ACHN (cell line): Measurements from ENCODE around the gene C1RL.
"Not testable (repeated sequence)": the region's sequence is repeated elsewhere in the genome, so short reads cannot be mapped to it uniquely, and the experiment has no call there.

Source experiments
- DNase-seq: peaks from one replicate; pipeline ENCODE4 v3.0.0-alpha.2; 2015
- in situ Hi-C: cut with HindIII; loops from 2 replicates; pipeline ENCODE4 v1.10.0; 2017; ENCODE audit warnings: low sequenced_read_pairs, low pct_ligation_motif_present, low pct_unique_long_range_greater_than_20kb

C1RL gene

DNA sequence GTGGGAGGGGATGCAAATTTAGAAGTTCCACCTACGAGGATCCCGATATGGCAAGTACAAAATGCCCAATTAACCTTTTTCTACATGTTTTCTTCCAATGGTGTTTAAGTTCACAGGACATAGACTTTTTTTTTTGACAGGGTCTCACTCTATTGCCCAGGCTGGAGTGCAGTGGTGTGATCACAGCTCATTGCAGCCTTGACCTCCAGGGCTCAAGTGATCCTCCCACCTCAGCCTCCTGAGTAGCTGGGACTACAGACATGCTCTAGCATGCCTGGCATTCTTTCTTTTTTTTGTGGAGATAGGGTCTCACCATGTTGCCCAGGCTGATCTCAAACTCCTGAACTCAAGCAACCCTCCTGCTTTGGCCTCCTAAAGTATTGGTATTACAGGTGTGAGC lies 53.3 kb downstream of the C1RL start:
- DNase-seq, in situ Hi-C loops: not testable (repeated sequence)

GRCh38 chr12:7054925-7055324 lies 54.1 kb downstream of the C1RL start:
- in situ Hi-C loops, result no loop called here
- no peak for DNase-seq

DNA sequence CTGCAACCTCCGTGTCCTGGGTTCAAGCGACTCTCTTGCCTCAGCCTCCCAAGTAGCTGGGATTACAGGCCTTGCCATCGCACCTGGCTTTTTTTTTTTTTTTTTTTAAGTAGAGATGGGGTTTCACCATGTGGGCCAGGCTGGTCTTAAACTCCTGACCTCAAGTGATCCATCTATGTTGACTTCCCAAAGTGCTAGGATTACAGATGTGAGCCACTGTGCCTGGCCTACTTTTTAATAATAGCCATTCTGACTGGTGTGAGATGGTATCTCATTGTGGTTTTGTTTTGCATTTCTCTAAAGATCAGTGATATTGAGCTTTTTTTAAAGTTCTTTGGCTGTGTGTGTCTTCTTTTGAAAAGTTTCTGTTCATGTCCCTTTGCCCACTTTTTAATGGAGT lies 59.0 kb downstream of the C1RL start:
- DNase-seq, in situ Hi-C loops: not testable (repeated sequence)

DNA sequence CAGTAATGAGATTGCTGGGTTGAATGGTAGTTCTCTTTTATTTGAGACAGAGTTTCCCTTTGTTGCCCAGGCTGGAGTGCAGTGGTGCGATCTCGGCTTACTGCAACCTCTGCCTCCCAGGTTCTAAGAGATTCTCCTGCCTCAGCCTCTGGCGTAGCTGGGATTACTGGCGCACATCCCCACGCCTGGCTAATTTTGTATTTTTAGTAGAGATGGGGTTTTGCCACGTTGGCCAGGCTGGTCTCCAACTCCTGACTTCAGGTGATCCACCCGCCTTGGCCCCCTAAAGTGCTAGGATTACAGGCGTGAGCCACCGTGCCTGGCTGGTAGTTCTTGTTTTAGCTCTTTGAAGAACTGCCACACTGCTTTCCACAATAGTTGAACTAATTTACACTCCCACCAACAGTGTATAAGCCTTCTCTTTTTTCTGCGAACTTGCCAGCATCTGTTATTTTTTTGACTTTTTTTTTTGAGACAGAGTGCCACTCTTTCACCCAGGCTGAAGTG lies 59.5 kb downstream of the C1RL start:
- in situ Hi-C loops, result not testable (repeated sequence)

DNA sequence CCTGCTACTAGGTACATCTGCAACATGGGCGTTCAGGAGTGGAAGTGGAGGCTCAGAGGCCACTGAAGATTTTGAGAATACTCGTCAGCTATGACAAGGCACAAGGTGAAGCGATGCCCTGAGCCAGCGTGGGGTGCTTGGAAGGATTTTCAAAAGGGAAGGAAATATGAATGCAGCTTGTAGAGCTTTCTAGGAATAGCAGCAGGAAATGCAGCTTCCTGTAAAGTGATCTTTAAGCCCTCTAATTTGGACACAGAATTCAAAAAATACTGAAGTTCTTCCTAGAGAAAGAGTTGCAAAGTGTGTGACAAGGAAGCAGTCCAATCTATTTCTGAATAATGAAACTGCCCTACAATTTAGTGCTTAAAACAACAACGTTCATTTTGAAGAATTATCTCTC lies 61.7 kb downstream of the C1RL start:
- DNase-seq, result no peak
- in situ Hi-C loops, result no loop called here

More for the DNA sequence above, 59.5 kb downstream of the C1RL start:
- not testable (repeated sequence) for DNase-seq

DNA sequence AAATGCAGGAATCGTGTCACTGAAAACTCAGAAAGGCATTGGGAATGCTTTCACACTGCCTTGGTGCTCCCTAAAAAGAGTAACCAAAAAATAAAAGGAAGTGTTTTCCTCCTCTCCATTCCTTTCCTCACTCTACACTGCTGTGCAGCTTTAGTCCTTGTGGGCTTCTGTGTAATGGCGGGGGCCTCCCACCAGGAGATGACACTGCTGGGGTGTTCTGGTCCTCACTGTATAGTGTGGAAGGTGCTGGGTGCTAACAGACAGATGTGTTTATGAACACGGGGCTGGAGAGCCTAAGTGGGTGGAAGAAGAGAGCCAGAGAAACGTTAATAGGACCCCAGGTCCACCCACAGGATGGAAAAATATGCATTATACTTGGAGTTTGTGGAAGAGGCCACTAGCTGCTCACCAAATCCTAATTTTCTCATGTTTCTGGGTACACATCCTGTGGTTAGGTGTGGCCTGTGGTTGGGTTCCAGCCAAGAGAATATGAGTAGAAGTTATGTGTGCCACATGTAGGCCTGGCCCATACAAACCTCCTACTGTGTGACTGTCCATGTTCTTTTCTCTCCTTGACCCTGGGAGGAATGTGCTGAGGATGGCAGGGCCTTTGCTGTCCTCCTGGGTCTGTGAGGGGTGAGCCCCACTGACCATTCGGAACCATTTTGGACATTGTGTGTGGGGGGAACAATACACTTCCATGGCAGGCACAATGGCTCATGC lies 62.5 kb downstream of the C1RL start:
- DNase-seq, result no peak
- in situ Hi-C loops, result no loop called here

DNA sequence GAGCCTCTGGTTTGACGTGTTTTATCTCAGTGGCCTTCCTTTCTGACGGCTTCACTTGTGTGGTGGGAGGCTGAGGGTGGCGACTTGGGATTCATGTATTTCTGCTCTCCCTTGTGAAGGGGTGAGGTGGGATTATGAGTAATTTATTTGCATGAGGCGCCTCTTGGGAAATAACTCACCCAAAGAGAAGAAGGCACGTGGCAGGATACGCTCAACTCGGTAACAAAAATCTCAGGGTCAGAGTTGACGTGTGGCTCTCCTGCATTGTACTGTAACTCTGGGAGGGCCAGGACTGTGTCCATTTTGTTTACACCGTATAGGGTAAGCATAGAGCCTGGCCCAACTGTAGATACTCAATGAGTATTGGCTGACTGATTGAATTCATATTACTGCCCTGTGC lies 63.1 kb downstream of the C1RL start:
- in situ Hi-C loops, result no loop called here

More for the DNA sequence above, 63.1 kb downstream of the C1RL start:
- DNase-seq, result no peak
